ENCODE measurements around the gene PRAC2. TPM values are rescaled to one million over a fixed set of nuclear protein-coding genes. Genes with fewer than 3 reads are reported as not detected.

PRAC2 gene
- polyA plus RNA-seq, 1 donor (not counting 4 experiments of a cell fraction or from before 2014, with no cell fraction given) = not detected

DNA sequence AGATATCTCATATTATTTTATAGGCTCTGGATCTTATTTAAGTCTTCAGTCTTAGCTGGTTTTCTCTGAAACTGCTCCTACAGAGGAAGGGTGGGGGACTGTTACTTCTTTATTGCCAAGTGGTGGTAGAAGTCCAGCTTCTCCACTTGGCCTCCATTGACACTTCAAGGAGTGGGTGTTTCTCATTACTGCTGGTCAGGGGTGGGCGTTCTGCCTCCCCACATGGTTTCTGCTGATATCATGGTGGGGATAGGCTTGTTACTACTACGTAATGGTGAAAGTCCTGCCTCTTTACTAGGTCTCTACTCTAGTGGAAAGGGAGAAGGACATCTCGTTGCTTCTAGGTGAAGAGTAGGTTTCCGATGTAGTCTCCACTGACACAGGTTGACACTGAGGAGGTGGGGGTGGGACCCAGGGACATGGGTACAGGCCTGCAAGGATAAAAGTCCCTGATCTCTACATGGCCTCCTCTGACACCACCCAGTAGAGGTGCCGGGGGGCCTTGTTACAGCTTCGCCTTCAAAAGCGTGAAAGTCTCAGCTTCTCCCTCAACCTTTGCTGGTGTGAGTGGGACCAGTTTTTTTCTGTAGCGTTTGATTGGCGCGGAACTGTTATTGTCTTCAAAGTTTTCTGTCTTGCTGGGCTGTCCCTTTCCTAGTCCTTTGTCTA, 21.0 kb upstream of the PRAC2 start:
- dilution Hi-C loops (cut with MboI; ENCODE audit: extremely low pct_ligation_motif_present, low sequenced_read_pairs) = no loop called here
- no peaks in the 10 kb centered on the region for H3K9me3 ChIP-seq (ENCODE audit: control insufficient read depth, low read depth, low read length)
- H3K9me1 ChIP-seq (ENCODE audit: control insufficient read depth, extremely low read depth, insufficient read depth, low read length) = no peaks in the 10 kb centered on the region
- H4K20me1 ChIP-seq (ENCODE audit: control insufficient read depth, extremely low read depth, insufficient read depth, low read length) = no peaks in the 10 kb centered on the region
- no peak for TF ChIP-seq EZH2 (IDR thresholded peaks at IDR 0.05; ENCODE audit: low read length)
- TF ChIP-seq, protein P1, sequence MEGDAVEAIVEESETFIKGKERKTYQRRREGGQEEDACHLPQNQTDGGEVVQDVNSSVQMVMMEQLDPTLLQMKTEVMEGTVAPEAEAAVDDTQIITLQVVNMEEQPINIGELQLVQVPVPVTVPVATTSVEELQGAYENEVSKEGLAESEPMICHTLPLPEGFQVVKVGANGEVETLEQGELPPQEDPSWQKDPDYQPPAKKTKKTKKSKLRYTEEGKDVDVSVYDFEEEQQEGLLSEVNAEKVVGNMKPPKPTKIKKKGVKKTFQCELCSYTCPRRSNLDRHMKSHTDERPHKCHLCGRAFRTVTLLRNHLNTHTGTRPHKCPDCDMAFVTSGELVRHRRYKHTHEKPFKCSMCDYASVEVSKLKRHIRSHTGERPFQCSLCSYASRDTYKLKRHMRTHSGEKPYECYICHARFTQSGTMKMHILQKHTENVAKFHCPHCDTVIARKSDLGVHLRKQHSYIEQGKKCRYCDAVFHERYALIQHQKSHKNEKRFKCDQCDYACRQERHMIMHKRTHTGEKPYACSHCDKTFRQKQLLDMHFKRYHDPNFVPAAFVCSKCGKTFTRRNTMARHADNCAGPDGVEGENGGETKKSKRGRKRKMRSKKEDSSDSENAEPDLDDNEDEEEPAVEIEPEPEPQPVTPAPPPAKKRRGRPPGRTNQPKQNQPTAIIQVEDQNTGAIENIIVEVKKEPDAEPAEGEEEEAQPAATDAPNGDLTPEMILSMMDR (optimal IDR thresholded peaks at IDR 0.05 in 1 of 3, IDR thresholded peaks at IDR 0.05 in 1 of 3, conservative IDR thresholded peaks at IDR 0.05 in 1 of 3; ENCODE audit: extremely low read depth in 1 of 3, insufficient read depth in 2 of 3, low read length in 3 of 3) = no peak
- H3K4me2 ChIP-seq (ENCODE audit: control insufficient read depth, extremely low read depth, insufficient read depth, low read depth, low read length) = no peak overlapping the region
- H3K36me3 ChIP-seq (ENCODE audit: control insufficient read depth in 2 of 2, extremely low read depth in 1 of 2, insufficient read depth in 2 of 2, low read length in 2 of 2) = no peaks in the 10 kb centered on the region
- H3K4me1 ChIP-seq (ENCODE audit: control insufficient read depth, extremely low read depth, insufficient read depth, low read length) = no peaks in the 10 kb centered on the region
- peaks cover 18% of the 10 kb centered on the region for H3K27me3 ChIP-seq (ENCODE audit: control insufficient read depth, extremely low read depth, insufficient read depth, low read length)
- no peak for DNase-seq (ENCODE audit: low read depth, low spot score)
- H3K9ac ChIP-seq (ENCODE audit: control insufficient read depth, extremely low read depth, insufficient read depth, low read length) = no peak overlapping the region
- no peak overlapping the region for H3K4me3 ChIP-seq (ENCODE audit: control insufficient read depth in 2 of 3, extremely low read depth in 1 of 3, insufficient read depth in 2 of 3, low read depth in 1 of 3, low read length in 3 of 3)
- H3K27ac ChIP-seq (ENCODE audit: control insufficient read depth, insufficient read depth, low read length) = no peak overlapping the region
- no peak for FAIRE-seq
- no peak overlapping the region for H2AFZ ChIP-seq (ENCODE audit: control insufficient read depth, low read length)
- no peaks in the 10 kb centered on the region for H3K79me2 ChIP-seq (ENCODE audit: control insufficient read depth, insufficient read depth, low read length)

DNA sequence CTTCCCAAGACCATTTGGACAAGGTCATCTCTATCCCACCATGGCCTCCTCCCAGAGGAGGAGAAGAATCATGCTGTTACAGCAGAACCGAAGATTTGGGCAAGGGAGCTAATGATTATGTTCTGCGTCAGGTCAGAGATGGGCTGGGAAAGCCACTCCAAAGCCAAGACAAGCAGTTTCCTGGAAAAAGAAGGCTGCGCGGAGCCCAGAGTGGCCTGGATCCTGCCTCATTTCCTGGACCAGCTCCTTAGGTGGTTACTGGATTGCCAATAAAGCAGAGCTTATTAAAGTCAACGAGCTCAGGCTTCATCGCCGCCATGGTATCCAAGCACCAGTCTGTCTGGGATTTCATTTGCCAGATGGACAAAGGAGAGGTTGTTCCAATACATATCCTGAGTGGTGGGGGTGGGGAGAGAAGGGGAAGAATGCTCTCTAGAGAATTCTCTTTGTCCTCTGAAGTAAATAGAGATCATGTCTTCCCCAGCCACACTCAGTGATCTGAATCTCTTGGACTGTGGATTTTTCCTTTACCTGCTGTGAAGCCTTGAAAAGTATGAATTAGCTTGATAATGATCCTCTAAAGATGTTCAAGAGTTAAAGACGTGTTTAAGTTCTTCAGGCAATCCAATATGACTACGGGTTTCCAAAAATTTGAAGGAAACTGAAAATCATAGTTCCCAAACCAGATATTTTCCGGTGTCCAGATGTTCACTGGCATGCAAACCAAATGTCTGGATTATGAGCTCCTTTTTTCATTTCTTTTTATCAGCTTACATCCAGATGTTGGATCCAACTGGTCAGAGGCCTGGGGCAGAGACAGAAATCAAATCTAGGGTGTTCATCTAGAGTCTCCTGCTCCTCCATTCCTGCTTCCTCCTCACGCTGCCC, 18.4 kb upstream of the PRAC2 start:
- H3K27me3 ChIP-seq (ENCODE audit: control insufficient read depth, extremely low read depth, insufficient read depth, low read length) = peaks cover 25% of the 10 kb centered on the region
- H3K9ac ChIP-seq (ENCODE audit: control insufficient read depth, extremely low read depth, insufficient read depth, low read length) = no peak overlapping the region
- no peaks in the 10 kb centered on the region for H3K9me3 ChIP-seq (ENCODE audit: control insufficient read depth, low read depth, low read length)
- H3K4me3 ChIP-seq (ENCODE audit: control insufficient read depth in 2 of 3, extremely low read depth in 1 of 3, insufficient read depth in 2 of 3, low read depth in 1 of 3, low read length in 3 of 3) = no peak overlapping the region
- FAIRE-seq (no peak), DNase-seq (ENCODE audit: low read depth, low spot score) (no peak)
- H3K79me2 ChIP-seq (ENCODE audit: control insufficient read depth, insufficient read depth, low read length) = no peaks in the 10 kb centered on the region
- H3K9me1 ChIP-seq (ENCODE audit: control insufficient read depth, extremely low read depth, insufficient read depth, low read length) = no peaks in the 10 kb centered on the region
- dilution Hi-C loops (cut with MboI; ENCODE audit: extremely low pct_ligation_motif_present, low sequenced_read_pairs) = no loop called here
- no peak for TF ChIP-seq EZH2 (IDR thresholded peaks at IDR 0.05; ENCODE audit: low read length)
- TF ChIP-seq, protein P1 (optimal IDR thresholded peaks at IDR 0.05 in 1 of 3, IDR thresholded peaks at IDR 0.05 in 1 of 3, conservative IDR thresholded peaks at IDR 0.05 in 1 of 3; ENCODE audit: extremely low read depth in 1 of 3, insufficient read depth in 2 of 3, low read length in 3 of 3) = no peak
- H4K20me1 ChIP-seq (ENCODE audit: control insufficient read depth, extremely low read depth, insufficient read depth, low read length) = no peaks in the 10 kb centered on the region
- H2AFZ ChIP-seq (ENCODE audit: control insufficient read depth, low read length) = no peak overlapping the region
- no peaks in the 10 kb centered on the region for H3K4me1 ChIP-seq (ENCODE audit: control insufficient read depth, extremely low read depth, insufficient read depth, low read length)
- no peak overlapping the region for H3K27ac ChIP-seq (ENCODE audit: control insufficient read depth, insufficient read depth, low read length)
- no peaks in the 10 kb centered on the region for H3K36me3 ChIP-seq (ENCODE audit: control insufficient read depth in 2 of 2, extremely low read depth in 1 of 2, insufficient read depth in 2 of 2, low read length in 2 of 2)
- H3K4me2 ChIP-seq (ENCODE audit: control insufficient read depth, extremely low read depth, insufficient read depth, low read depth, low read length) = no peak overlapping the region

Measured in keratinocyte (primary cell).